PFSK-1 (cell line): ENCODE results near the gene TMEM181.

ENCODE experiments used
- POLR2AphosphoS5 ChIP-seq: IDR thresholded peaks from 2 replicates; pipeline ENCODE4 v1.6.1; 2012; ENCODE audit warnings: low read depth, mild to moderate bottlenecking, control low read depth, low read length, moderate library complexity
- SIN3A ChIP-seq: IDR thresholded peaks from 2 replicates; pipeline ENCODE4 v1.6.1; 2012; ENCODE audit warnings: mild to moderate bottlenecking, low read length, moderate library complexity, borderline replicate concordance; ENCODE audit not compliant: insufficient read depth

DNA sequence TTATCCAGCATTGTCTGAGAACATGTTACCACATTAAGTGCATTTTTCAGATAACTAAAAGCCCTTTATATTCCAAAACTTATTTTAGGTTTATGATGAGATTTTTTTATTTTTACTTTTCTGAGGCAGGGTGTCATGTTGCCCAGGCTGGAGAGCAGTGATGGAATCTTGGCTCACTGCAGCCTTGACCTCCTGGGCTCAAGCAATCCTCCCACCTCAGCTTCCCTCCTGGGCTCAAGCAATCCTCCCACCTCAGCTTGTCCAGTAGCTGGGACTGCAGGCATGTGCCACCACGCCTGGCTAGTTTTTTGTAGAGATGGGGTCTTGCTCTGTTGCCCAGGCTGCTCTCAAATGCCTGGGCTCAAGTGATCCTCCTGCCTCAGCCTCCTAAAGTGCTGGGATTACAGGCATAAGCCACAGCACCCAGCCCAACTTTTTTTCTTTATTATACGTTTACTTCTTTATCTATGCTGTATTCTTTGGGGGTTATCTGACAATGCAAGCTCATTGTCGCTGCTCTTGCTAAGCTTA lies 78.5 kb downstream of the TMEM181 start:
- TF ChIP-seq POLR2AphosphoS5 (peak; percentile 7; the same call in 1 of the 2 replicates), SIN3A (no peak)
